HG03457 (cell line): ENCODE measurements around the gene ZNF529.
"Not testable (repeated sequence)": the region's sequence is repeated elsewhere in the genome, so short reads cannot be mapped to it uniquely, and the experiment has no call there.

Experiments
- ATAC-seq: cut with Tn5 transposase; IDR thresholded peaks from one replicate; pipeline ENCODE4 v1.9.1; 2021; ENCODE audit warnings: moderate number of reproducible peaks; ENCODE audit not compliant: unreplicated experiment

ZNF529 gene

DNA sequence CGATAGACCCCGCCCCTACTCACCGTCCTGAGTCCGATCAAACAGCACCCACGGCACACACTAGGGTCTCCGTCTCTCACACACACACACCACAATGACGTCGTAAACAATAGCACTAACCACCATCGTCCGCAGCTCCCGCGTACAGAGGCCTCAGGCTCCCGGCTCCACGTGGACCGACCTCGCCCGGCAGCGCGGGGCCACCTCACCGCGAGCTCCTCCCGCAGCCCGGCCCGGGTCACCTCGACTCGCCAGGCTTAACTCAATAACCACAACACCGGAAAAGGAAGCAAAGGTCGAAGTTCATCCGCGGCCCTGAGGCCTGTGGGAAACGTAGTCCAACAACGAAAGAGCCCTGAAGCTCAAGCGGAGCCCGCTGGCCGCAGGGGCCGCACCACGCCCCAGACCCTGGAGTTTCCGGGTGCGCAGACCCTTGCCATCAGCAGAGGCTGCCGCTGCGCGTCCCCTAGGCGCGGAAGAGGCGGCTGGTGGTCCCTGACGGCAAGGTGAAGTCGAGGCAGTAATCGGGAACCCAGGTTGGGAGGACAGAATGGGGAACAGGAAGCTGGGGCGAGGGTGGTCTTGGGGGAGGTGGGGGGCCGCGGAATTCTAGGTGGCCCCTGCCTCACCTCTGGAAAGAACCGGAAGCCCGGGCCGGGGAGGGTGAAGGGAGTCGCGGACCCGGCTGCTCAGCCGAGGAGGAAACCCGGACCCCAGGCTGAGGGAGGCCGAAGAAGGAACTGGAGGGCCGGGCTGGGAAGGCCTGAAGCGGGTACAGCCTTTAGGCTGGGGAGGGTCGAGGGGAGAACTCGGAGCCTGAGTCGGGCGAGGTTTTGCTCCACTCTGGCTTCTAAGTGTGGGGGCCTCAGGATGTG lies at the start of gene ZNF529:
ZNF529 (minus strand) TSS at position 273 of the 875 bp plus-strand sequence. CDS start 946 bp downstream, outside the sequence.
- peak; percentile 71 for ATAC-seq

DNA sequence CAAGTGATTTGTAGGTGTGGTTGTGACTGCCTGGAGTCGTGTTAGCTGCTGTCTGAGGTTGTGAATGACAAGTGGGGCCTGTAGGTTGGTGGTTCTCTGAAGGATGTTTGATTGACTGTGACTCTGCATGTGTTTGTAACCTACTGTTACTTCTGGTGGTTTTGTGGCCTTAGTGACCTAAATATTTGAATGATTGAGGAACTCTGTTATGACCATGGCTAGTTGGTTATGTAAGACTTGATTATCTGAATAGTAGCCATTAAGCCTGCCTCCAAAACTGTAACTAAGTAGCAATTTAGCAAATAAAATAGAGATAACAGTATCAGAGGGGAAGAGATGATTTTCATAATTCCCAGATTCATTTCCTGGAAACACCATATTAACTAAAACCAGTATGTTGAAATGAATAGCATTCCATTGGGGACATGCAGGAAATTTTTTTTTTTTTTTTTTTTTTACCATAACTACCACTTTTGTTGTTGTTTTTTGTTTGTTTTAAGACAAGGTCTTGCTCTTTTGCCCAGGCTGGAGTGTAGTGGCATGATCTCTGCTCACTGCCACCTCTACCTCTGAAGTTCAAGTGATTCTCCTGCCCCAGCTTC lies 32.9 kb upstream of the ZNF529 start:
- ATAC-seq = peak; percentile 21

DNA sequence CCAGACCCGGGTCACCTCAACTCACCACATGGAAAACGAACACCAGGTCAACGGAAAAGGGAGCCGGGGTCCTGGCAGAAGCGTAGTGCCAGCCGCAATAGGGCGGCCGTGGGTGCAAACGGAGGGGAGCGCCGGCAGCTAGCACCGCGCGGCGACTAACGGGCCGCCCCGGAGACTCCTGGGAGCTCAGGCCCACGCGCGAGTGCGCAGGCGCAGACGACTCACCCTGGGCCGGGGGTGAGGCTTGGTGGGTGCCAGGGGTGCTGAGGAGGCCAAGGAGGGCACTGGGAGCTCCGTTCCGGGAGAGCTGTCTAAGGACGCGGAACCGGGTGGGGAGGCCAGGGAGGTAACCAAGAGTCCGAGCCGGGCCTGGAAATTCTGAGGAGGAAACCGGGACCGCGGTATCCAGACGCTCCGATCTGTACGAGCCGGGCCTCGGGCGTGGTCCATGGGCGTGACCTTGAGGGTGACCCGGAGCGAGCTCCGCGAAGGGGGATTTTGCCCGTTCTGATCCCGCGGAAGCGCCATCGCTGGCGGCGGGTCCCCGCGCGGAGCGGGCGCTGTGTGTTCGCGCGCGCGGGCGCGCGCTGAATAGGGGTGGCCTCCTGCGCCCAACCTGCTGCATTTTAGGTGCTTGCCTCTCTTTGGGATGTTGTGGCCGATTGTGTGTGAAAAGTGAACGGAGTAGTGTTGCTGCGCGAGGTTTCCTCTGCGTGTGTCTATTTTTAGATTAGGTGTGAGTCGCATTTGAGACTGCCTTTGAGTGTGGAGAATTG lies 32.2 kb upstream of the ZNF529 start, which contains the start of gene ZNF382:
ZNF382 (plus strand) TSS at position 213 of the 776 bp plus-strand sequence. CDS start 4,602 bp downstream, outside the sequence.
- peak; percentile 30 for ATAC-seq

DNA sequence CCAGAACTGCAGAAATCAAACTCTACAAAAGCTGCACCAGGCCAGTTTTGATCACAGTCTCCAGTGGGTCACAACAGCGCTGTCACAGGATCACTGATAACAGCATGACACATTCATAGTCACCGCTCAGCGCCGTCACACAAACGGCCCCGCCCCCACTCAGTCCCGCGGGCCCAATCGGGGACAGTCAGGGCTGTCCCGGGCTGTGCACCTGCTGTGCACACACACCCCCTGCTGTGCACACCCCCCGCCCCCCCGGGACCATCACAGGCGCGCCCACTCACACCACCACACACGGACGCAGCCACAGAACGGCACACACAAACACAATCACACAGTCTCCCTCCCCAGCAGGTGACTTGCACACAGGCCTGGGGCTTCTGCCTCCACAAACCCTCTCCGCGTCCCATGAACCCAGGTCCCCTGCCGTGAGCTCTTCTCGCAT lies 31.6 kb upstream of the ZNF529 start:
- peak; percentile 70 for ATAC-seq

DNA sequence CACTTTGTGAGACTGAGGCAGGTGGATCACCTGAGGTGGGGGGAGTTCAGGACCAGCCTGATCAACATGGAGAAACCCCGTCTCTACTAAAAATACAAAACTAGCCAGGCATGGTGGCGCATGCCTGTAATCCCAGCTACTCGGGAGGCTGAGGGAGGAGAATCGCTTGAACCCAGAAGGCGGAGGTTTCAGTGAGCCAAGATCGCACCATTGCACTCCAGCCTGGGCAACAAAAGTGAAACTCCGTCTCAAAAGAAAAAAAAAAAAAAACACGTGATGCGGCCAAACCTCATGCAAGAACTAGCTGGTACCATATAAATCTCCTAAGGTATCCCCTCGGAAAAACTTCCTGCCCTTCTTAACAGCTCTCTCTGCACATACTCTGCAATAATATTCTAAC lies 29.6 kb upstream of the ZNF529 start:
- not testable (repeated sequence) for ATAC-seq

DNA sequence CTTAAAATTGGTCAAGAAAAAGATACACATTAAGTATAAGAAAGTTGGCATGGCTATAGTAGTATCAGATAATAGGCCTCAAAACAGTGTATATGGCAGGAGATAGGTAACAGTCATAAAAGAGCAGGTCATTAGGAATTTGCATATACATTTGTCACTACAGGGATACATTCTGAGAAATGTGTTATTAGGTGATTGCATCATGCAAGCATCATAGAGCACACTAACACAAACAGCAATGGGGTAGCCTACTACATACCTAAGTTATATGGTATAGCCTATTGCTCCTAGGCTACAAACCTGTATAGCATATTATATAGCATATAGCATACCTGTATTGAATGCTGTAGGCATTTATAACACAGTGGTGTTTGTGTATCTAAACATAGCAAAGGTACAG lies 6.2 kb upstream of the ZNF529 start:
- ATAC-seq = no peak

DNA sequence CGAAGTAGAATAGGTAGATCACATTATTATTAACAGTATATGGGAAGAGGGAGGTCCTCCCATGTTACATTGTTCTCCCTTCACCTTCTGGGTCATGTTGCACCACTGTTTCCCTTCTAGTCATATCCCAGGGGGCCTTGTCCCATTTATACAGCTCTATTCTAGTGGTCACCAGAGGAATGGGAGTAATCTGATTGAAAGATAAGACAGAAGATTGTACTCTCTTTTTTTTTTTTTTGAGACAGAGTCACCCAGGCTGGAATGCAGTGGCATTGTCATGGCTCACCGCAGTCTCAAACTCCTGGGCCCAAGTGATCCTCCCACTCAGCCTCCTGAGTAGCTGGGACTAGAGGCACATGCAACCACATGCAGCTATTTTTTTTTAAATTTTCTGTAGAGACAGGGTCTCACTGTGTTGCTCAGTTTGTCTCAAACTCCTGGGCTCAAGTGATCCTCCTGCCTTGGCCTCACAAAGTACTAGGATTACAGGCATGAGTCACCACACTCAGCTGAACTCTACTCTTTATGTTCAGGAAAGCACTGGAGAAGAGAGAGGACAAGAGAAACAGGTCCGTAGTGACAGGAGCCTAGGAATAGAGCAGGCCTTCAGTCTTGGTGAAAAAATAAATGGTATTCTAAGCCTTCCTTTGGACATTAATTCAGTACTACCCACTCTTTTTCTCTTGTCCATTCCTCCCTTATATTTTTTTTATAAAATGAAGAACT lies 4.3 kb upstream of the ZNF529 start:
- no peak for ATAC-seq

DNA sequence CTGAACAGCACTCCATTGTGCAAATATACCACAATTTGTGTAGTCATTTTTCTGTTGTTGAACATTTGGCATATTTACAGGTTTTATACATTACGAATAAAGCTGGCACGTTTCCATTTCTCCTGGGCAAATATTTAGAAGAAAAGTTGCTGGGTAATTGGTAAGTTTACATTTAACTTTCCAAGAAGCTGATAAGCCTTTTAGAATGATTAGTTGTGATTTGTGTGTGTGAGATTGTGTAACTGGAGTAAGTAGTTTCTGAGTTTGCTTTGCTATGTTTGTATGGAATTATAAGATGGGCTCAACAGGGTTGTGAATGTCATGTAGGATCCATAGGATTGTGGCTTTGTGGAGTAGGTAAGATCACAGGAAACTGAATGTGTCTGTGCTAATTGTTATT lies 1.6 kb upstream of the ZNF529 start:
- ATAC-seq = no peak

DNA sequence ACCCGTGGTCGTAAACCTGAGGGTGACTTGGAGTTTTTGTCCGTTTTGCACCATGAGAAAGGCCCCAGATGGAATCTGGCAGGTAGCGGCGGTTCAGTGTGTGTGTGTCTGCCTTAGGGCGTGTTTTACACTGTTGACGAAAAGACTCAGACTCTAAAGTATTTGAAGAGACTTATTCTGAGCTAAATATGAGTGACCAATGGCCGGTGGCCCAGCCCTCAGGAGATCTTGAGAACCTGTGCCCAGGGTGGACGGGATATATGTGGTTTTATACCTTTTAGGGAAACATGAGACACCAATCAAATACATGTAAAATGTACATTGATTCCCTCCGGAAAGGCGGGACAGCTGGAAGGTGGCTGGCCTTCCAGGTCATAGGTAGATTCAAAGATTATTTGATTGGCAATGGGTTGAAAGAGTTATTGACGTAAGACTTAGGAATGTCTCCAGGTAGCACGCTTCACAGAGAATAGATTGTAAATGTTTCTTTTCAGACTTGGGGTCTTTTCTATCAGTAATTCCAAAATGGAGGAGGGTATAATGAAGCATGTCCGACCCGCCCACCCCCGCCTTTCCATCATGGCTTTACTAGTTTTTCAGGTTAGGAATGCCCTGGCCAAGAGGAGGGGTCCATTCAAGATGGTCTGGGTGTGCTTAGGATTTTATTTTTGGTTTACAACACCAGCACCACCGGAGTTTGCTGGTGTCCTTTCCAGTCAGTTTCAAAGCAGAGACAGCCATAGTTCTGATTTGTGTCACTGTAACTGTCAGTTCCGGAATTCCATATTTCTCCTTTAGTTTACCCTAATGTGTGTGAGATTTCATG lies 1.0 kb upstream of the ZNF529 start:
- no peak for ATAC-seq

DNA sequence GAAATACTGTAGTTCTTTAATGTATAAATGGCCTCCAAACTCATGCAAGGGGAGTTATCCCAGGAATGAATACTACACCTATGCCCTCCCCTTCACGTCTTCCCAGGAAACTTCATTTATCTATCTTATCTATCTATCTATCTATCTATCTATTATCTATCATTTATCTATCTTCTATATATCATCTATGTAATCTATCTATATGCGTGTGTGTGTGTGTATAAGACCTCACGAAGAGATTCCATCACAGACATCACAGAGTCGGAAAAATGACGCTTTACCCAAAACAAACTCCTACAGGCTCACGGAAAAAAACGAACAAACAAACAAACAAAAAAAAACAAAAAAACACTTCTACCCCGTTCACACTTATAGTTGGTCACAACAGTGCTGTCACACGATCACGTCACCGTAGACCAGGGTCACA lies 486 bp downstream of the ZNF529 start:
- no peak for ATAC-seq

DNA sequence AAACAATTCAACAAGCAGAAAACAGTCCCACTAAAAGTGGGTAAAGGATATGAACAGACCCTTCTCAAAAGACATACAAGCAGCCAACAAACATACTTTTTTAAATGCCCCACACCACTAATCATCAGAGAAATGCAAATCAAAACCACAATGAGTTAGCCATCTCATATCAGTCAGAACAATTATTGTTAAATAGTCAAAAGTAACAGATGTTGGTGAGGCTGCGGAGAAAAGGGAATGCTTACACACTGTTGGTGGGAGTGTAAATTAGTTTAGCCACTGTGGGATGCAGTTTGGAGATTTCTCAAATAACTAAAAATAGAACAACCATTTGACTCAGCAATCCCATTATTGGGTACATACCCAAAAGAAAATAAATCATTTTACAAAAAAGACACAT lies 8.7 kb downstream of the ZNF529 start:
- no peak for ATAC-seq

DNA sequence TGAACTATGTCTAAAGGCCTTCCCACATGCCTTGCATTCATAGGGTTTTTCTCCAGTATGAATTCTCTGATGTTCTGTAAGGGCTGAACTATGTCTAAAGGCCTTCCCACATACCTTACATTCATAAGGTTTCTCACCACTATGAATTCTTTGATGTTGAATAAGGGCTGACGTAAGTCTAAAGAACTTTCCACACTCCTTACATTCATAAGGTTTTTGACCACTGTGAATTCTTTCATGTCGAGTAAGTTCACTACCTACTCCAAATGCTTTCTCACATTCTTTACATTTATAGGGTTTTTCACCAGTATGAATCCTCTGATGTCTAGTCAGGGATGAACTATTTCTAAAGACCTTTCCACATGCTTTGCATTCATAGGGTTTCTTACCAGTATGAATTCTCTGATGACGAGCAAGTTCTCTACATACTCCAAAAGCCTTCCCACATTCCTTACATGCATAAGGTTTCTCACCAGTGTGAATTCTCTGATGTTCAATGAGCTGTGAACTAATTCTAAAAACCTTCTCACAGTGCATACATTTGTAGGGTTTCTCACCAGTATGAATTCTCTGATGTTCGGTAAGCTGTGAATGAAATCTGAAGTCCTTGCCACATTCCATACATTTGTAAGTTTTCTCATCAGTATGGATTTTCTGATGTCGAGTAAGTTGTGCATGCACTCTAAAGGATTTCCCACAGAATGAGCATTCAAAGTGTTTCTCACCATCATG lies 25.9 kb downstream of the ZNF529 start:
- ATAC-seq = no peak

DNA sequence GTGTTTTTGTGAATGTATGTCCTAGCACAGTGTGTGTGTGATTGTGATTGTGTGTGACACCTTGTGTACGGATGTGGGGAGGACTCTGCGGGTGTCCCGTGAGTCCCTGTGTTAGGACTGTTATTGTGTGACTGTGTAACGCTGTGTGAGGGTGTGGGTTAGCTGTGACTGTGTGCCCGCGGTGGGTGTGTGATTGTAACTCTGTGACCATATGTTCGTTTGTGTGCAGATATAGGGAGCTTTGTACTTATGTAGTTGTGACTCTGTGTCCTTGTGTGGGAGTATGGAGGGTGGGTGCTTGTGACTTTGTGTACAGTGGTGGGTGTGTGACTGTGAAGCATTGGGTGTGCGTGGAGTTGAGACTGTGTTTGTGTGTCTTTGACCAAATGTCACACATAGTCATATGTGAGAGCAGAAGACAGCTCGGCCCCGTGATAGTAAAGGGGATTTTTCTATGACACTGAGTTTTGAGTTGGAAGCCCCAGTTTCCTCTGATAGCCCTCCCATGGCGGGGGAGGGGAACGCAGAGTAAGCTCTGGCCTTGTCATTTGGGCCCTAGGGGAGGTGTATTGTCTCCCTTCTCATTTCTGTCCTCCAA lies 44.1 kb downstream of the ZNF529 start:
- no peak for ATAC-seq

DNA sequence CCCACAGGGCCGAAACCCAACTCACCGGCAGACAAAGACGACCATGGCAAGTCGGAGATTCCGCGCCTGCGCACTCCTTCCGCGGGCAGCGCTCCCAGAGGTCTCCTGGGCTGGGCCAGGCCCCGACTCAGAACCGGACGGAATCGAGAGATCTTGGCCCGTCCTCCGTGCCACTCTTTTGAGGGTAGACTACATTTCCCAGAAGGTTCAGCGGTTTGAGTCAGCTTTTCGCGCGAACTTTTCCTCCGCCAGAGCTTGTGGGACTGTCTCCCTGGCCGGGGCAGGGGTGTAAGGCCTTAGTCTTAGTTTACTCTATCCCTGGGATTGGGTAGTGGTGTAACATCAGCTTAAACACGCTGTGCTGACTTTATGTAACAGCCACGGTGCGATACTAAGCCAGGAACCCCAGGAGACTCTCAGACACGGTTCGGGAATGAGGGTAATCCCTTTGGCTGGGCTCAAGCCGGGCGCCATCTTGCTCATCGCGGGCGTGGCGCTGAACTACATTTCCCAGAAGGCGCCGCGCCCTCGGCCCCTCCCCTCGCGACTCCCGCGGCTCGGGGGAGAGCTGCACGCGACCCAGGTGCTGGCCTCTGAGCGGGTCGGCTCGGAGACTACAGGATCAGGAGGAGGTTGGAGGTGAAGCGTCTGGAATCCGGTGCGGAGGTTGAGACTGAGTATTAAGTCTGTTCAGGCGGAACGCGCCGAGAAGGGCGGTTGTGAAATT lies 44.7 kb downstream of the ZNF529 start, which contains the start of gene ZNF260:
ZNF260 (minus strand) TSS at position 78 of the 727 bp plus-strand sequence. CDS start 13,033 bp downstream, outside the sequence.
- peak; percentile 75 for ATAC-seq

DNA sequence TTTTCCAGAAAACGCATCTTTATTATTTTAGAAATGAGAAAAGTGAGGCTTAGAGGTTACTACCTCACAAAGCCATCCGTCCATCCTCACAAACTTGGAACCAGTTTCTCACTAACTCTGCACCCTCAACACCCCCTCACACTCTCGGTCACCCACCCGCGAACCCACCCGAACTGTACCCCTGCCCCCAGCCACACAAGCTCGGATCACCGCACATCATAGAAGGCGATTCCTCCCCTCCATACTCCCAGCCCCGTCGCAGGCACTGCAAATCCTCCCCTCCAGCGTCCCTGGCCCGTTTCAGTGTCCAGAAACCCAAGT lies 45.3 kb downstream of the ZNF529 start:
- peak; percentile 3 for ATAC-seq

DNA sequence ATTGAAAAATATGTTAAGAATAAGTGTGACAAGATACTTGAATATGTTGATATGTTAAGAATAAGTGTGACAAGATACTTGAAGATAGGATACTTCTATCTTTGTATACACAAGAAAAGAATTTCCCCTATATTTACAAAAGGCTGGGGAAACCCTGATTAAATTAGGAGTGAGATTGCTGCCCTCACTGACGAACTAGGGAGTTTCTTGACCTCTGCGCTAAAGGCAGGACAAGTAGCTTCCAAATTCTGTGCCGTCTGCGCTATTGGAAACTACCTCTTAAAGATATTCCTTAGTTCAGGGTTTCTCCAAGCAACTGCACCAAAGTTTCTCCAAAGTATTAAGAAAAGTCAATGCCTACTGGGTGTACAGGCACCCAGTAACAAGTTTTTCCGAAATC lies 45.8 kb downstream of the ZNF529 start:
- no peak for ATAC-seq

DNA sequence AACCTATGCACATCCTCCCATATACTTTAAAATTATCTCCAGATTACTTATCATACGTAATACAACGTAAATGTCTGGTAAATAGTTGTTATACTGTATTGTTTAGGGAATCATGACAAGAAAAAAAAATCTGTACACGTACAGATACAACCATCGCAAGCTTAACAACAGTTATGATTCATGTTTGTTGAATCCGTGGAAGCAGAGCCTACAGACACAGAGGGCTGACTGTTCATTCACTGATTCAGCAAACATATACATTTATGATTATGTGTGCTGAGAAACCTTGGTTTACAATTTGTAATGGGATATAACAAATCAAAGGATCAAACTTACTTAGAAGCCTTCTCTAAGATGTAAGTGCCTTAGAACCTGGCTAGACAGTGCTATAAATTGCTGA lies 46.5 kb downstream of the ZNF529 start:
- no peak for ATAC-seq

DNA sequence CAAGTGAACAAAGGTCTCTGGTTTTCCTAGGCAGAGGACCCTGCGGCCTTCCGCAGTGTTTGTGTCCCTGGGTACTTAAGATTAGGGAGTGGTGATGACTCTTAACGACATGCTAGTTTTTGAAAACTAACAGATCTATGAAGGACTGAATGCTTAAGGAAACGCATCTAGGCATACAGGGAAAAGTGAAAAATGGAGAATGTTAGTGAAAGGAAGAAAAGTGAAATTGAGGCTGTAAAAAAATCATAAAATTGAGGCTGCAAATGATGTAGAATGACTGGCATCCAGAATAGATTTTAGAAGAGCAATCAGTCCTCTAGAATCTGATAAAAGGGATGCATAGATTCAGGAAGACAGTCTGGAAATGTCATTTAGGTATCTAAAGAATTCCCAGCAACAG lies 48.5 kb downstream of the ZNF529 start:
- ATAC-seq = no peak
